GM19240 (cell line): Measurements from ENCODE around the gene SNX3.
"Not testable (repeated sequence)": the region's sequence is repeated elsewhere in the genome, so short reads cannot be mapped to it uniquely, and the experiment has no call there.

ENCODE experiments used
- DNase-seq: peaks from one replicate; pipeline ENCODE4 v3.0.0; 2011; ENCODE audit warnings: low spot score; ENCODE audit not compliant: insufficient read length

The SNX3 gene

DNA sequence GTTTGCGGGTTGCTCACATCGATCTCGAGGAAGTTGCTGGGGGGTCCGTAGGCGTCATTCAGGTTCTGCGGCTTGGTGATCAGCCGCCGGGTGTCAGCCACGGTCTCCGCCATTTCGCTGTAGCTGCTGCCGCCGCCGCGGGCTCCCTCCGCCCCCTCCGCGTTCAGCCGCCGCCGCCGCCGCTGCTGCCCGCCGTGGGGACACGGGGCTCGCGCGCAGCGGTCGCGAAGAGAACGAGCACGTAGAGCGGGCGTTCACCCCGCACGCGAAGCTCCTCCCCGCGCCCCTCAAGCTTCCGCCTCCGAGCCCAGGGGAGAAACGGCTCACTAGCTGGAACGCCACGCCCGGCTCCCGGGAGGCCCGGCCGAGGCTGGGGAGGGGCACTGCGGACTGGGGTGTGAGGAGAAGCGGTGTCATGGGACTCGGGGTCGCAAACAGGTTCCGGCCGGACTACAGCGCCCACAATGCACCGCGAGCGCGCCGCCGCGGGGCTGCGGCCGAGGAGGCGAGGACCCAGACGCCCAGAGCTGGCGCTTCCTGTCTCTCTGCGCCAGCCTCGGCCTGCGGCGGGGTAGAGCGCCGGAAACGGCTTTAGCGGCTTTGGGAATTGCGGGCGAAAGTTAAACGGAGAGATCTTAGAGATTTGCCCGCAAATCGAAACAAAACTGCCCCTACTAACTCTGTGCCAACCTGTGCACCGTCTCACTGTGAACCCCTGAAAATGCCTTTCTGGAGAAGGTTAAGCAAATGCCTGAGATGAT, at the start of gene SNX3:
TSS of gene SNX3 (minus strand) at position 232 of the 761 bp plus-strand sequence. CDS start at position 113, 119 bp downstream.
- peak; percentile 88 for DNase-seq

DNA sequence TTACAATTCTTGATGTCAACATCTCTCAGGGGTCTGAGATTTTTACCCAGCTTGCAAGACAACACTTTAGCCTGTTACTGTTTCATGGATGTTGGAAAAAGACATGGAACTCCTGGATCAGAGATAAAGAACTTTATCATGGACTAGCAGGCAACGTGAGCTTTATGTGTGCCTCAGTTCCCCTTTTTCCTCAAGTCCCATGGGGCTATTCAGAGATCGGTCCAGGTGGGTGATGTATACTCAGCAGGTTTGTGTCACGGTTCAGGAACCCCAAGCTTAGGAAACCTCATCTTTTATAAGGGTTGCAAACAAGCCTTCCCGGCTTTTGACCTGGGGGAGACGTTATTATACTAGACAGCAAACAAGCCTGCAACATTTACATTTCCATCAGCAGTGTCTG, 49.0 kb upstream of the SNX3 start:
- DNase-seq = no peak

DNA sequence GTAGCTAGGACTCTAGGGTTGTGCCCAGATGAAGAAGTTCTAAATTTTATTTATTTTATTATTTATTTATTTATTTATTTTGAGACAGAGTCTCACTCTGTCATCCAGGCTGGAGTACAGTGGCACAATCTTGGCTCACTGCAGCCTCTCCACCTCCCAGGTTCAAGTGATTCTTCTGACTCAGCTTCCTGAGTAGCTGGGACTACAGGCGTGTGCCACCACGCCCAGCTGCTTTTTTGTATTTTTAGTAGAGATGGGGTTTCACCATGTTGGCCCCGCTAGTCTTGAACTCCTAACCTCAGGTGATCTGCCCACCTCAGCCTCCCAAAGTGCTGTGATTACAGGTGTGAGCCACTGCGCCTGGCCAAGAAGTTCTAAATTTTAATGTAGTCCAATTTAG, 47.8 kb upstream of the SNX3 start:
- DNase-seq = not testable (repeated sequence)

DNA sequence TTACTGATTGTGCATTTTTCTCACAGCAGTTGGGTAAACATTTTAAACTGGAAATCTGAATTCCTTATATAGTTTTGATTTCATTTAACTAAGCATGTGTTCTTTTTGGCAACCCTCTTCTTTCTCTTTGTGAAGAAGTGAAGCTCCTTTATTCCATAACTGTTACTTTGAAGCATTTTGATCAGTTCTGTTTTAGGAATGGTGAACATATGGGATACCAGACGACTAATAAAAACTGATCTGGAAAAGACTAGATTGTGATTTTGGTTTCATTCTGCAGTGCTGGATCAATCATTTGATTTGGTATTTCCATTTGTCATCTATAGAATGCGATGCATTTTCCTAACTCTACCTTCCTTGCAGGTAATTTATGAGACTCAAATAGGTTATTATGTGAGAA, 43.8 kb upstream of the SNX3 start:
- DNase-seq = no peak

DNA sequence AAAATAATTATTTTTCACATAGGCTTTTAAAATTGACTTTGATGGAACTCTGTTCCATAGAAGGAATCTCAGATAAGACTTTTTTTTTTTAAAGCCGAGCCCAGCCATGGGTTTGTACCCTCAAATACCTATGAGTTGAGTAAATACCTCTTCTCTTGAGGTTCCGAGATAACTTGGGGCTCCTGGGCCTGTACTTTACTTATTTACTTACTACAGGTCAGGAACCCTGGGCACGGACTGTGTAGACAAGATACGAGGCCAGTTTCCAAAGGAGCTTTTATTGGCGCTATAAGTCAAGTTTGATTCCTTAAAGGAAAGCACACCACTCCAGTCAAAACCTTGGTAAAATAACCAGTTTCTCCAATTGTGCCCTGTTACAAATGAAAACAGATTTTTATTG, 41.5 kb upstream of the SNX3 start:
- DNase-seq = no peak

DNA sequence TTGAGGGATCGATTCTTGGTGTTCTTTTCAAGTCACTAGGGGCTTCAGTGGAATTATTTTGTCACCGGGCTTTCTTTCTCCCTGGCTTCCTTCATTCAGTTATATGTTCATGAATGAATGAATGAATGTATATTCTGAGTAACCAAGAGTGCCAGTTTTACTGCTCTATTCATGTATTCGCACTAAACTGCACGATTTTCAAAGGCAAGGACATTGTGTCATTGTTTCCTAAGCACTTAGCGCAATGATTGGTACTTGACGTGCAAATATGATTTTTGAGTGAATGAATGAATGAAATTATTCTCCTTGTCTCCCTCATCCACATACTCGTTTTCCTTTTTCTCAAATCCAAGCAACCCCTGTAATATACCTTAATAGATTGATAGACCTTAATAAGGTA, 34.8 kb upstream of the SNX3 start:
- DNase-seq = no peak

DNA sequence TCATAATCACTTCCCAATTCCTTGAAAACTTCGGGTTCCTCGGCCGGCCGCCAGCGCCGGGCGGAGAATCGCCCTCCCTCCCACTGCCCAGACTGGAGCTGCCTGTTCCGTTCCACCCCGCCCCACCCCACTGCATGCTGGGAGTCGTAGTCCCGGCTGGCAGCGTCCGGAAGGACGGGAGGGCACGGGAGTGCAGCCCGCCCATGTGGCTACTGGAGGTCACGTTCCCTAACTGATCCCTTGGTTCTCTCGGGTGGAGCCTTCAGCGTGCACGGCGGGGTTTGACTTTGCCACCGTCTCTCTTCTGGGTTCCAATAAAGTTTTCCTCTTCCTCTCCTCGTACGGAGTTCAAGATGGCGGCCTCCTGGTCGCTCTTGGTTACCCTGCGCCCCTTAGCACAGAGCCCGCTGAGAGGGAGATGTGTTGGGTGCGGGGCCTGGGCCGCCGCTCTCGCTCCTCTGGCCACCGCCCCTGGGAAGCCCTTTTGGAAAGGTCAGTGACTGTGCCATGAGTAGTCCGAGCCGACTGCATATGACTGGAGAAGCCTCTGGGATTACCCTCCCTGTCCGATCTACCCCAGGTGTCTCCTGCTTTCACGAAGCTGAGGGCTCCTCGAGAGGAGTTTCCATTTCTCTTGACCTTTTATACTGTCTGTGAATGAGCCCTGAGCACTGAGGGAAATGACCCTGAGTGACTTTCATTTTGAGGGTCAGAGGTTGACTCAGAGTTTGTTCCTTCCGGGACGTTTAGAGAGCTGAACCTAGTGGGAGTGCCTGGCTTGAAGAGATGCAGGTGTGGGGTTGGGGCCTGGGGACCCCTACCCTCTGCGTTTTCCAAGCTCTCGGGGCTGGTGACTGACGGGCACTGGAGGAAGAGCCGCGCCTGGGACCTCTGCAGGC, 34.1 kb upstream of the SNX3 start, which contains the start of gene AFG1L:
TSS of gene AFG1L (plus strand) at position 328 of the 899 bp plus-strand sequence. CDS start at position 354, 26 bp downstream.
- DNase-seq = peak; percentile 71

DNA sequence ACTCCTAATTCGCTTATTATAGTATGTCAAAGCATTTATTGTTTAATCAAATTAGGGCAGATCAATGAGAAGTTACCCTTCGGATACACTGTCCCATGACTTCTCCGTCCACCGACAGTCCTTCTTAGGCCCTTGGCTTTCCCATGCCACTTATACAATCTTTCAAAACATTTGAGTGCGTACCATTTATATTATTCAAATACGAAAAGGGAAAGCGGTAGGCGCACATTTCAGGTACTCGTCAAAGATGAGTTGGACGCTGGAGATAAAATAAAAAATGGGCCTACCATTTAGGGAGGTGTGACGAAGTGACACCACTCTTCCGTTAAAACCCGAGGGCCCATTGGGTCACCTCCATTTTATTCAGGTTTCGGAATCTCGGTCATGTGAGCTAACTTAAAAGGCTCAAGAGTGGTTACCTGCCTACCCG, 33.5 kb upstream of the SNX3 start:
- DNase-seq = no peak

DNA sequence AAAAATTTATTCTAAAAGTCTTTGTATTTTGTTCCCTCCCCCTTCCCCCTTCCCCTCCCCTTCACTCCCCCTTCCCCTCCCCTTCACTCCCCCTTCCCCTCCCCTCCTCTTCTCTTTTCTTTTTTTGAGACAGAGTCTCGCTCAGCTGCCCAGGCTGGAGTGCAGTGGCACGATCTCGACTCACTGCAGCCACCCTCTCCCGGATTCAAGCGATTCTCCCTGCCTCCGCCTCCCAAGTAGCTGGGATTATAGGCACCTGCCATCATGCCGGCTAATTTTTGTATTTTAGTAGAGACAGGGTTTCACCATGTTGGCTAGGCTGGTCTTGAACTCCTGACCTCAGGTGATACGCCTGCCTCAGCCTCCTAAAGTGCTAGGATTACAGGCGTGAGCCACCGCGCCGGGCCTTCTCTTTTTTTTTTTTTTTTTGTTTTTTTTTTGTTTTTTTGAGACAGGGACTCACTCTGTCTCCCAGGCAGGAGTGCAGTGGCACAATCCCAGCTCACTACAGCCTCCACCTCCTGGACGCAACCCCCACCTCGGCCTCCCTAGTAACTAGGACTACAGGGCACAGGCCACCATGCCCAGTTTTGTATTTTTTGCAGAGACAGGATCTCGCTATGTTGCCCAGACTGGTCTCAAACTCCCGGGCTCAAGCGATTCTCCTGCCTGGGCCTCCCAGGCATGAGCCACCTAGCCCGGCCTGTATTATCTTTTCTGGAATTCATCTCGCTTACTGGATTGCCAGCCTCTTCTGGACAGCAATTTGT, 32.9 kb upstream of the SNX3 start:
- DNase-seq = no peak

DNA sequence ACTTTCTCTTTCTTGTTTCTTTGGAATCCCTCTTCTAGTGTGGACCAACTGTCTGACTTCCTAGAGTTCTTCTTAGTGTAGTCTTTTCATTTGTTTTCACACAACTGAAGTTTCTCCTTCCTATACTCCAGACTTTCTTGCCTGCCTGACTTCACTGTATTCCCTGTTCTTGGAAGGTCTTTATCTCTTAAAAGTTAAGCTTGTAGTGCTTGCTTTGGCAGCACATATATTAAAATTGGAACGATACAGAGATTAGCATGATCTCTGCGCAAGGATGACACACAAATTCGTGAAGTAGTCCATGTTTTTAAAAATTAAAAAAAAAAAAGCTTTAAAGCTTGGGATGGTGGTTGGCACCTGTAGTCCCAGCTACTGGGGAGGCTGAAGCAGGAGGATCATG, 31.7 kb upstream of the SNX3 start:
- DNase-seq = not testable (repeated sequence)

DNA sequence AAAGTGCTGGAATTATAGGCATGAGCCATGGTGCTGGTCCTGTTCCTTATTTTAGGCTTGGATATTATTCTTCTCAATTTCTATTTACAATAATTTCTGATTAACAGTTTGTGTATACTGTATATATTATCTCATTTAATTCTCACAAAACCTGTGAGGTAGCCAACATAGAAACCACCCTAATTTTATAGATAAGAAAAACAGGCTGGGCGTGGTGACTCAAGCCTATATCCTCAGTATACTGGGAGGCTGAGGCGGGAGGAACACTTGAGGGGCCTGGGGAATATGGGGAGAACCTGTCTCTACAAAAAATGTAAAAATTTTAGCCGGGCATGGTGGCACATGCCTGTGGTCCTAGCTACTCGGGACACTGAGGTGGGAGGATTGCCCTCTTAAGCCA, 30.3 kb upstream of the SNX3 start:
- no peak for DNase-seq

DNA sequence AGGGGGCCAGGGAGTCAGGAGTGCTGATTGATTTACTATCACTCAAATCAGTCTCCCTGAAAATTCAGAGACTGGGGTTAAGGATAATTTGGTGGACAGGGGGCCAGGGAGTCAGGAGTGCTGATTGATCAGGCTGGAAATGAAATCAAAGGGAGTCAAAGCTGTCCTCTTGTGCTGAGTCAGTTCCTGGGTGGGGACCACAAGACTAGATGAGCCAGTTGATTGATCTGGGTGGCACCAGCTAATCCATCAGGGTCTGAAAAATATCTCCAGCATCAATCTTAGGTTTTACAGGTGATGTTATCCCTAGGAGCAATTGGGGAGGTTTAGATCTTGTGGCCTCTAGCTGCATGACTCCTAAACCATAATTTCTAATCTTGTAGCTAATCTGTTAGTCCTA, 27.9 kb upstream of the SNX3 start:
- no peak for DNase-seq

DNA sequence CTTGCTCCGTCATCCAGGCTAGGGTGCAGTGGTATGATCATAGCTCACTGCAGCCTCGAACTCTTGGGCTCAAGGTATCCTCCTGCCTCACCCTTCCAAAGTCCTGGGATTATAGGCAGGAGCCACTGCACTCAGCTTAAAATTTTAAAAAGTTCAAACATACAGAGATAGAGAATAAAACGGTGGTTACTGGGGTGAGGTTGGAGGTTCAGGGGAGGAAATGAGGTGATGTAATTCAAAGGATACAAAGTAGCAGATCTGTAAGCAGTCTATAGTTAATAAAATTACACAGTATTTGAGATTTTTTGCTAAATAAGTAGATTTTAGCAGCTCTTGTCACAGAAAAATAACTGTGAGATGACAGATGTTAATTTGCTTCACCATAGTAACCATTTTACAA, 26.5 kb upstream of the SNX3 start:
- DNase-seq = no peak

DNA sequence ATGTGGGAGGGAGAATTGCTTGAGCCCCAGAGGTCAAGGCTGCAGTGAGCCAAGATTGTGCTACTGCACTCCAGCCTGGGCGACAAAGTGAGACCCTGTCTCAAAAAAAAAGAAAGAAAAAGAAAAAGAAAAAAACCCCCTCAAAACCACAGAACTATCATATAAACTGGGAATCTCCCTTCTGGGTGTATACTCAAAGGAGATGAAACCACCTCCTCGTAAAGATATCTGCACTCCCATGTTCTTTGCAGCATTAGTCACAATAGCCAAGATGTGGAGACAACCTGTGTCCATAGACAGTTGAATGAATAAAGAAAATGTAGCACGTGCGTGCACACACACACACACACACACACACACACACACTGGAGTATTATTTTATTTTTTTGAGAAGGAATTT, 25.5 kb upstream of the SNX3 start:
- DNase-seq = no peak

DNA sequence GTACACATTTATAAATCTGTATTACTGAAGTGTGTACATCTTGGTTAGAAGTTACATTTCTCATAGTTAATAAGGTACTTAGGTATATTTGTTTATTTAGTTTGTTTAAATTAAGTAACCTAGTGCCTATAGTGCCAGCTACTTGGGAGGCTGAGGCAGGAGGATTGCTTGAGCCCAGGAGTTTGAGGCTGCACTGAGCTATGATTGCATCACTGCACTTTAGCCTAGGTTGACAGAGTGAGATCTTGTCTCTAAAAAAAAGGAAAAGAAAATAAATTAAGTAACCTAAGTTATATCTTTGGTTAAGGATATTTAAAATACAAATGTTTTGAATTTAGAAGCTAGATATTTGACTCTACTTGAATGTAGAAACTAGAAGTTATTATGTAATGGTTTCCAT, 24.5 kb upstream of the SNX3 start:
- no peak for DNase-seq

DNA sequence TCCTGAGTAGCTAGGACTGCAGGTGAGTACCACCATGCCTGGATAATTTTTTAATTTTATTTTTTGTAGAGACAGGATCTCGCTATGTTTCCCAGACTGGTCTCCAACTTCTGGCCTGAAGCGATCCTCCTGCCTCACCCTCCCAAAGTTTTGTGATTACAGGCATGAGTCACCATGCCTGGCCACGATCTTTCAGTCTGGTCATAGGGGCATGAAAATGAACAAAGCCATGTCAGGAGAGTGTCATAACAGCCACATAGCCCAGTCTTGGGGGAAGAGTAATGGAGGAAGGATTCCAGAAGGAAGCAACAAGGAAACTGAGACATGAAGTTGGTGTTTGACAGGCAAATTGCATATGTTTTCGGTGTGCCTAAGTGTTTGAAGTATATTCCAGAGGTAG, 17.0 kb upstream of the SNX3 start:
- no peak for DNase-seq

DNA sequence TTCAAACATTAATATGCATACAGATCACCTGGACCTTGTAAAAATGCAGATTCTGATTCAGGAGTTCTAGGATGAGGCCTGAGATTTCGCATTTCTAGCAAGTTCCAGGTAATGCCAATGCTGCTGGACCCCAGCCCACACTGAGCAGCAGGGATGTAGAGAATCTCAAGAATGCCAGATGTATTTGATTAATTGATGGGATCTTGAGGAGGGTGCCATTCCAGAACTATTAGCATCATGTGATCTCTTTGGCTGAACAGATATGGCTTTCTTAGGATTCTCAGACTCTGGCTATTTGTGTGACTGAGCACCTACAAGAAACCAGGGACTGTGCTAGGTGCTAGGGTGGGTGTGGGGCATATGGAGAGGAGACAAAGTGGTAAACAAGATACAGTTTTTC, 16.5 kb upstream of the SNX3 start:
- DNase-seq = no peak

DNA sequence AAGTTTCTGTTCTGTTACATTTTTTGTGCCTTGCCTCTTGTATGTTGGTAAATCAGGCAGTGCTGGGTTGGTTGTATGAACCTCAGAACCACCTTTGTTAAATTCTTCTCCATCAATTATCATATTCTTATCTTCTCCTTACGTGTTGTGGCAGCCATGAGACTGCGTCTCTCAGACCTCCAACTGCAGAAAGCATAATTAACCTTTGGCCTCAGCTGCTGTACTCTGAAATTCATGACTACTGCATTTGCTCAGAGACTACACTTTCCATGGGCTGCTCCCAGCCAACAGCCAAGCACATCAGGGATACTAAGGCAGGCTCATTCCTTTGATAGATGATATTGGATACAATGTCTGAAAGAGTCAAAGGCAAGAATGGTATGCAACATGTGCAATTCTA, 15.1 kb upstream of the SNX3 start:
- DNase-seq = no peak

DNA sequence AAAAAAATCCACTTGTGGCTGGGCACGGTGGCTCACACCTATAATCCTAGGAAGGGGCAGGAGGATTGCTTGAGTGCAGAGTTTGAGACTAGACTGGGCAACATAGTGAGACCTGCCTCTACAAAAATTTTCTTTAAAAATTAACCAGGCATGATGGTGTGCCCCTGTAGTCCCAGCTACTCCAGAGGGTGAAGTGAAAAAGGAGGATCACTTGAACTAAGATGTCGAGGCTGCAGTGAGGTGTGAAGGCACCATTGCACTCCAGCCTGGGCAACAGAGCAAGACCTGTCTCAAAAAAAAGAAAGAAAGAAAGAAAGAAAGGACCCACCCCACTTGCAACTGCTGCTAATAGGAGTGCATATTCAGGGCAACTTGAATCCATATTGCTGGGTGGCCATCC, 13.7 kb upstream of the SNX3 start:
- no peak for DNase-seq

DNA sequence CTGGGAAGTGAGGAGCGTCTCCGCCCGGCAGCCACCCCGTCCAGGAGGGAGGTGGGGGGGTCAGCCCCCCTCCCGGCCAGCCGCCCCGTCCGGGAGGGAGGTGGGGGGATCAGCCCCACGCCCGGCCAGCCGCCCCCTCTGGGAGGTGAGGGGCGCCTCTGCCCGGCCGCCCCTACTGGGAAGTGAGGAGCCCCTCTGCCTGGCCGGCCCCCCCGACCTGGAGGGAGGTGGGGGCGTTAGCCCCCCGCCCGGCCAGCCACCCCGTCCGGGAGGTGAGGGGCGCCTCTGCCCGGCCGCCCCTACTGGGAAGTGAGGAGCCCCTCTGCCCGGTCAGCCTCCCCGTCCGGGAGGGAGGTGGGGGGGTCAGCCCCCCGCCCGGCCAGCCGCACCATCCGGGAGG, 9.1 kb upstream of the SNX3 start:
- not testable (repeated sequence) for DNase-seq

DNA sequence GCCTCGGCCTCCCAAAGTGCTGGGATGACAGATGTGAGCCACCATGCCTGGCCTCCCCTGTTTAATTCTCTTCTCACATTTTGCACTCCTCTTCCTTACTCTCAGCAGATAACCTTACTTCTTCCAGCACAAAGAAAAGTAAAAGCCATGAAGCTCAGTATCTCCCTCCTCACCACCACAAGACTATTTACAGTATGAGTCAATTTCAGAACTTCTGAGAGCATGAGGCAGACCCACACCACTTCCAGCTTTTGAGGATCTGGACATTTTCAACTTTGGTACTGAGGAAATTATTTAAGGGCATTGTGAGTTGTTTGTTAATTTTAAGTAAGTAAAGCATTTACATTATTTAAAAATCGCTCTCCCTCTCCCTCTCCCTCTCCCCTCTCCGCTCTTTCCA, 8.0 kb upstream of the SNX3 start:
- DNase-seq = no peak

DNA sequence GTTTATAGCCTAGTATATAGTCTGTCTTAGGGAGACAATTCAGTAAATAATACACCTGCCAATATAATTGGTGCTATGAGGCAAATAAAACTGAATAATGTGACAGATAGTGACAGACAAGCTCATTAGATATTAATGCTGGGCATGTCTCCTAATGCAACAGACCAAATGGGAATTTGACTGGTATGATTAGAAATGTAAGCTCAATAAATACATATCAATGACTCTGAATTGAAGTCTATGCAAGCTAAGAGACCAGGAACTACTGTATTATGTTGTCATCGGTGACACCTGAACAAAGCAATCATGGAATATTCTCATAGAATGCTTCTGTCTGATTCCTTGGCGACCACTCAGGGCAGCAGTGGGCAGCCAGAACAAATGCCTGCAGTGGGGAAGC, 2.5 kb upstream of the SNX3 start:
- no peak for DNase-seq
